Spleen (tissue), 11 donors: ENCODE data around the gene OSER1. TPM values are rescaled to one million over a fixed set of nuclear protein-coding genes. Genes with fewer than 3 reads are reported as not detected.

ENCODE experiments used
- DNase-seq: peaks from one replicate; pipeline ENCODE4 v3.0.0-alpha.2; 2020
- H3K27ac ChIP-seq, 8 donors: fragments of 200-600 bp; sonication (generic) in 7 of 8; 1 replicate in 4 of 8; 2 replicates in 4 of 8; pipeline versions ENCODE4 v1.5.0 to v1.8.0; 2016 to 2021; ENCODE audit warnings: inconsistent platforms in 4 of 8, mild to moderate bottlenecking in 4 of 8, moderate library complexity in 1 of 8
- H3K27me3 ChIP-seq, 7 donors: fragments of 200-600 bp; sonication (generic) in 6 of 7; replicated peaks in 1 of 7; 1 replicate in 4 of 7; 2 replicates in 3 of 7; pipeline versions ENCODE4 v1.5.0 to v1.8.0; 2016 to 2021; ENCODE audit warnings: inconsistent platforms in 3 of 7, mild to moderate bottlenecking in 1 of 7
- H3K36me3 ChIP-seq, 6 donors: fragments of 200-600 bp; sonication (generic) in 5 of 6; 1 replicate in 4 of 6; 2 replicates in 2 of 6; pipeline versions ENCODE4 v1.5.0 to v1.8.0; 2016 to 2021; ENCODE audit warnings: inconsistent platforms in 2 of 6
- H3K4me1 ChIP-seq, 6 donors: fragments of 200-600 bp; sonication (generic) in 5 of 6; 1 replicate in 3 of 6; 2 replicates in 3 of 6; pipeline versions ENCODE4 v1.5.0 to v1.8.0; 2016 to 2021; ENCODE audit warnings: inconsistent platforms in 3 of 6
- H3K4me3 ChIP-seq, 8 donors: fragments of 200-600 bp; sonication (generic) in 7 of 8; 1 replicate in 4 of 8; 2 replicates in 4 of 8; pipeline versions ENCODE4 v1.5.0 to v1.8.0; 2016 to 2021; ENCODE audit warnings: inconsistent platforms in 4 of 8, mild to moderate bottlenecking in 4 of 8, moderate library complexity in 2 of 8
- H3K9me3 ChIP-seq, 8 donors: fragments of 200-600 bp; sonication (generic) in 7 of 8; 1 replicate in 4 of 8; 2 replicates in 4 of 8; pipeline versions ENCODE4 v1.5.0 to v1.8.0; 2016 to 2021; ENCODE audit warnings: inconsistent platforms in 4 of 8
- CTCF ChIP-seq, 11 experiments: fragments of 200-600 bp in 7 of 11; fragments of 450-650 bp in 4 of 11; sonication (generic) in 4 of 11; IDR thresholded peaks in 8 of 11; conservative IDR thresholded peaks in 3 of 11; 1 replicate in 7 of 11; 2 replicates in 4 of 11; pipeline versions ENCODE4 v1.4.0 to v1.8.0; 2016 to 2021; ENCODE audit warnings: antibody characterized with exemption in 11 of 11, inconsistent platforms in 4 of 11, mild to moderate bottlenecking in 1 of 11
- POLR2A ChIP-seq, 3 donors: fragments of 450-650 bp; IDR thresholded peaks; one replicate each; pipeline ENCODE4 v1.5.1; 2017; ENCODE audit warnings: antibody characterized with exemption in 3 of 3, mild to moderate bottlenecking in 1 of 3
- POLR2AphosphoS5 ChIP-seq, 3 donors: sonication (generic); formaldehyde crosslinking; IDR thresholded peaks; one replicate each; pipeline ENCODE4 v1.5.1; 2017; ENCODE audit warnings: antibody characterized with exemption in 3 of 3
- WGBS, 5 donors: extraction: QIAGEN DNeasy Blood & Tissue Kit in 3 of 5; methylation state at CpG; one replicate each; pipeline versions ENCODE4 v1.1.5 to v1.1.7; 2013 to 2018; 5-methylcytosine and 5-hydroxymethylcytosine counted together
- intact Hi-C: fragments of 100-400 bp; cut with DNase I; formaldehyde crosslinking; loops from one replicate; pipeline ENCODE4 v1.15.0; 2023; ENCODE audit warnings: low total_unique reads
- polyA plus RNA-seq, 3 donors: library from polyadenylated mRNA; stranded (reverse); fragments of 200-250 nt; gene quantifications; one replicate each; pipeline ENCODE4 v1.2.1, GENCODE V29; 2013
- total RNA-seq, 7 donors: library from RNA; depleted of rRNA in 3 of 7; stranded (reverse); fragments of >200 nt in 3 of 7; fragmentation: NEBNext Ultra II Directional in 4 of 7; extraction: Animal tissue kit (Norgen Biotek cat#: 25700) in 4 of 7; gene quantifications; one replicate each; pipeline versions ENCODE4 v1.1.0 to v1.2.1, GENCODE V29; 2016 to 2021
- donor health status: healthy with polysubstance abuse.
- donor health status: DM: no; HTN: no; CAD: no; lungs with moderate emphysema.
- donor health status: DM: no; HTN: no; CAD: no.
- donor health status: Bipolar disorder and iron deficiency.
- donor health status: healthy.
- donor health status: DM: no; HTN: no; CAD: no.
- donor health status: DM: yes; HTN: yes; CAD: no.

OSER1 gene
- total and polyA plus RNA-seq, 10 donors = 28.5 to 47.0 (median 38.2) TPM

- intact Hi-C loops = no loop called here
- Histone ChIP-seq H3K4me1 (no peaks in the 10 kb centered on the region), H3K27ac (no peak overlapping the region), H3K27me3 (no peaks in the 10 kb centered on the region), H3K4me3 (no peak overlapping the region), H3K36me3 (no peaks in the 10 kb centered on the region), H3K9me3 (no peaks in the 10 kb centered on the region)
- TF ChIP-seq CTCF (IDR thresholded peaks at IDR 0.05 in 8 of 11, conservative IDR thresholded peaks at IDR 0.05 in 3 of 11) (no peak), POLR2AphosphoS5 (IDR thresholded peaks at IDR 0.05) (no peak), POLR2A (IDR thresholded peaks at IDR 0.05) (no peak)
- 77 to 82% (median 78%) methylated on average over 9 to 10 of the region's 10 CpGs for WGBS, 5 donors
- no peak for DNase-seq
These were observed 21.3 kb upstream of the OSER1 start for GRCh38 chr20:44231713-44232468.

GRCh38 chr20:44231193-44231592 is 20.6 kb upstream of the OSER1 start:
- no peaks in the 10 kb centered on the region for H3K4me1 ChIP-seq
- H3K9me3 ChIP-seq = no peaks in the 10 kb centered on the region
- no peaks in the 10 kb centered on the region for H3K27me3 ChIP-seq
- DNase-seq = no peak
- H3K27ac ChIP-seq = no peak overlapping the region
- no peaks in the 10 kb centered on the region for H3K36me3 ChIP-seq
- H3K4me3 ChIP-seq = no peak overlapping the region
- TF ChIP-seq POLR2AphosphoS5 (IDR thresholded peaks at IDR 0.05) (no peak), POLR2A (IDR thresholded peaks at IDR 0.05) (no peak), CTCF (IDR thresholded peaks at IDR 0.05 in 8 of 11, conservative IDR thresholded peaks at IDR 0.05 in 3 of 11) (no peak)
- WGBS, 5 donors = 80 to 92% (median 85%) methylated on average over 7 of the region's 7 CpGs
- intact Hi-C loops = no loop called here

- 73 to 83% (median 79%) methylated on average over 13 to 17 of the region's 17 CpGs for WGBS, 5 donors
- H3K27me3 ChIP-seq = no peaks in the 10 kb centered on the region
- intact Hi-C loops = no loop called here
- no peak for DNase-seq
- H3K9me3 ChIP-seq = no peaks in the 10 kb centered on the region
- TF ChIP-seq CTCF (IDR thresholded peaks at IDR 0.05 in 8 of 11, conservative IDR thresholded peaks at IDR 0.05 in 3 of 11) (no peak), POLR2A (IDR thresholded peaks at IDR 0.05) (no peak), POLR2AphosphoS5 (IDR thresholded peaks at IDR 0.05) (no peak)
- no peak overlapping the region for H3K27ac ChIP-seq
- H3K4me3 ChIP-seq = no peak overlapping the region
- no peaks in the 10 kb centered on the region for H3K4me1 ChIP-seq
- no peaks in the 10 kb centered on the region for H3K36me3 ChIP-seq
These were observed 18.1 kb upstream of the OSER1 start for GRCh38 chr20:44228465-44229258.

- Histone ChIP-seq H3K4me1 (peaks cover 0 to 6% (median 0%) of the 10 kb centered on the region in 6 donors), H3K36me3 (peaks cover 0 to 5% (median 0%) of the 10 kb centered on the region in 6 donors), H3K9me3 (no peaks in the 10 kb centered on the region), H3K27ac (no peak overlapping the region), H3K27me3 (no peaks in the 10 kb centered on the region), H3K4me3 (no peak overlapping the region)
- TF ChIP-seq POLR2A (IDR thresholded peaks at IDR 0.05) (no peak), POLR2AphosphoS5 (IDR thresholded peaks at IDR 0.05) (no peak), CTCF (IDR thresholded peaks at IDR 0.05 in 8 of 11, conservative IDR thresholded peaks at IDR 0.05 in 3 of 11) (no peak)
- 86 to 90% (median 88%) methylated on average over 5 of the region's 5 CpGs for WGBS, 5 donors
- DNase-seq = no peak
- intact Hi-C loops = no loop called here
These were observed 14.1 kb upstream of the OSER1 start for GRCh38 chr20:44224637-44225036.
